Measurements from ENCODE around the gene VTCN1.
A peak's percentile ranks its signal among the peaks of the same experiment; 100 is the strongest.

VTCN1 gene

GRCh38 chr1:117124661-117125060 lies 86.1 kb downstream of the VTCN1 start:
- no peak overlapping the region for H3K4me3 ChIP-seq (ENCODE audit: low read length)
- no peaks in the 10 kb centered on the region for H3K36me3 ChIP-seq (ENCODE audit: control insufficient read depth, low read length)
- H3K79me2 ChIP-seq (ENCODE audit: control insufficient read depth, low read length), result no peaks in the 10 kb centered on the region
- H3K9me2 ChIP-seq (replicated peaks; ENCODE audit: control insufficient read depth, low read length), result no peaks in the 10 kb centered on the region
- no peak overlapping the region for H3K27ac ChIP-seq (ENCODE audit: low read depth, low read length)
- H3K27me3 ChIP-seq (ENCODE audit: control insufficient read depth, low read length), result peaks cover 22% of the 10 kb centered on the region
- H3K4me2 ChIP-seq (ENCODE audit: low read length), result no peak overlapping the region
- TF ChIP-seq EZH2phosphoT487 (IDR thresholded peaks at IDR 0.05; ENCODE audit: borderline replicate concordance, low read length) (no peak), CTCF (IDR thresholded peaks at IDR 0.05; ENCODE audit: low read depth, low read length, poor library complexity, severe bottlenecking) (no peak)
- no peaks in the 10 kb centered on the region for H3F3A ChIP-seq (ENCODE audit: control insufficient read depth, insufficient read depth)
- H4K20me1 ChIP-seq (ENCODE audit: control insufficient read depth, insufficient read depth, low read depth, low read length), result no peaks in the 10 kb centered on the region
- H3K4me1 ChIP-seq (ENCODE audit: control insufficient read depth, low read length), result peaks cover 12% of the 10 kb centered on the region; the same call in 1 of the 2 replicates
- H3K9me3 ChIP-seq (ENCODE audit: control insufficient read depth, insufficient read depth, low read length), result no peaks in the 10 kb centered on the region

DNA sequence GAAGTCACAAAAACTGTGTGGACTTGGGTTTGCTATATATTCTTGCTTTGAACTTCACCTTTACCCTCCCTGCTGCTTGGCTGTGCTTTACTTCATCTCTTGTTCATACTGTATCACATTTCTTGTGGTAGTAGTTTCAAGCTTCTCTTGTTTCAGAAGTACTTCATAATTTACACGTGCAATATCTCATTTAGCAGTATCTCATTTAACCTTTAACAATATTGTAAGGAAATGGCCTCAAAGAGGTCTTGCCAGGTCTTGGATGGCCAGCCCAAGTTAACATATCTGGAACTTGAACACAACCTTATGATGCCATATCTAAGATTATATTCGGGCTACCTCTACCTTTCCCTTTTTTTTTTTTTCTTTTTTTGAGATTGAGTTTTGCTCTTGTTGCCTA lies 87.5 kb downstream of the VTCN1 start:
- Histone ChIP-seq H3K27ac (ENCODE audit: low read depth, low read length) (no peak overlapping the region), H3K79me2 (ENCODE audit: control insufficient read depth, low read length) (no peaks in the 10 kb centered on the region), H3K4me1 (ENCODE audit: control insufficient read depth, low read length) (peaks cover 12% of the 10 kb centered on the region; the same call in 1 of the 2 replicates), H3K27me3 (ENCODE audit: control insufficient read depth, low read length) (peaks cover 22% of the 10 kb centered on the region), H4K20me1 (ENCODE audit: control insufficient read depth, insufficient read depth, low read depth, low read length) (no peaks in the 10 kb centered on the region), H3K36me3 (ENCODE audit: control insufficient read depth, low read length) (no peaks in the 10 kb centered on the region), H3F3A (ENCODE audit: control insufficient read depth, insufficient read depth) (no peaks in the 10 kb centered on the region), H3K4me3 (ENCODE audit: low read length) (no peak overlapping the region), H3K9me2 (replicated peaks; ENCODE audit: control insufficient read depth, low read length) (no peaks in the 10 kb centered on the region), H3K4me2 (ENCODE audit: low read length) (no peak overlapping the region), H3K9me3 (ENCODE audit: control insufficient read depth, insufficient read depth, low read length) (no peaks in the 10 kb centered on the region)
- TF ChIP-seq EZH2phosphoT487 (IDR thresholded peaks at IDR 0.05; ENCODE audit: borderline replicate concordance, low read length) (no peak), CTCF (IDR thresholded peaks at IDR 0.05; ENCODE audit: low read depth, low read length, poor library complexity, severe bottlenecking) (no peak)

- Histone ChIP-seq H3K27ac (ENCODE audit: low read depth, low read length) (no peak overlapping the region), H3K36me3 (ENCODE audit: control insufficient read depth, low read length) (no peaks in the 10 kb centered on the region), H3K4me1 (ENCODE audit: control insufficient read depth, low read length) (peaks cover 12% of the 10 kb centered on the region; the same call in 1 of the 2 replicates), H3K4me3 (ENCODE audit: low read length) (peak overlapping the region; percentile 80), H3K9me2 (replicated peaks; ENCODE audit: control insufficient read depth, low read length) (no peaks in the 10 kb centered on the region), H3K79me2 (ENCODE audit: control insufficient read depth, low read length) (no peaks in the 10 kb centered on the region), H3F3A (ENCODE audit: control insufficient read depth, insufficient read depth) (no peaks in the 10 kb centered on the region), H3K9me3 (ENCODE audit: control insufficient read depth, insufficient read depth, low read length) (no peaks in the 10 kb centered on the region), H4K20me1 (ENCODE audit: control insufficient read depth, insufficient read depth, low read depth, low read length) (no peaks in the 10 kb centered on the region), H3K4me2 (ENCODE audit: low read length) (peak overlapping the region; percentile 82), H3K27me3 (ENCODE audit: control insufficient read depth, low read length) (peaks cover 22% of the 10 kb centered on the region)
- TF ChIP-seq EZH2phosphoT487 (IDR thresholded peaks at IDR 0.05; ENCODE audit: borderline replicate concordance, low read length) (no peak), CTCF (IDR thresholded peaks at IDR 0.05; ENCODE audit: low read depth, low read length, poor library complexity, severe bottlenecking) (no peak)
Observed at GRCh38 chr1:117122330-117123025, 88.2 kb downstream of the VTCN1 start.

All from DOHH2 (cell line).